ENCODE data around the gene CD247. TPM values are rescaled to one million over a fixed set of nuclear protein-coding genes. Genes with fewer than 3 reads are reported as not detected.

The CD247 gene
- total RNA-seq, 1 donor from 2014 or later = 1.3 TPM

- no peaks in the 10 kb centered on the region for H3K79me2 ChIP-seq (ENCODE audit: low read depth)
- H3K4me2 ChIP-seq = no peak overlapping the region
- no peak overlapping the region for H2AFZ ChIP-seq (replicated peaks)
- Mint-ChIP-seq H3K27ac (no peak overlapping the region), H3K4me3 (no peak overlapping the region), H3K27me3 (ENCODE audit: insufficient read depth, low read depth) (no peaks in the 10 kb centered on the region), H3K9me3 (no peaks in the 10 kb centered on the region), H3K4me1 (peaks cover 15% of the 10 kb centered on the region), H3K36me3 (peaks cover 1% of the 10 kb centered on the region)
- no peaks in the 10 kb centered on the region for H3K36me3 ChIP-seq
- H3K9ac ChIP-seq = no peak overlapping the region
- no peaks in the 10 kb centered on the region for H3K9me3 ChIP-seq (ENCODE audit: low read depth)
- TF ChIP-seq CTCF (IDR thresholded peaks at IDR 0.05) (no peak), EZH2phosphoT487 (IDR thresholded peaks at IDR 0.05) (no peak), EZH2 (IDR thresholded peaks at IDR 0.05) (no peak)
- peaks cover 11% of the 10 kb centered on the region for H3F3A ChIP-seq (ENCODE audit: low read depth)
- no peaks in the 10 kb centered on the region for H4K20me1 ChIP-seq (ENCODE audit: low read depth)
- DNase-seq (ENCODE audit: low spot score) = no peak
- no peak overlapping the region for H3K4me3 ChIP-seq
- no peaks in the 10 kb centered on the region for H3K27me3 ChIP-seq
- H3K27ac ChIP-seq = no peak overlapping the region
- no peaks in the 10 kb centered on the region for H3K4me1 ChIP-seq
These were observed 23.3 kb upstream of the CD247 start for GRCh38 chr1:167541610-167542009.

GRCh38 chr1:167541003-167541402 lies 22.7 kb upstream of the CD247 start:
- no peak overlapping the region for H3K27ac ChIP-seq
- no peaks in the 10 kb centered on the region for H3K79me2 ChIP-seq (ENCODE audit: low read depth)
- TF ChIP-seq EZH2 (IDR thresholded peaks at IDR 0.05) = no peak
- no peak for TF ChIP-seq EZH2phosphoT487 (IDR thresholded peaks at IDR 0.05)
- no peak for TF ChIP-seq CTCF (IDR thresholded peaks at IDR 0.05)
- Mint-ChIP-seq H3K27me3 (ENCODE audit: insufficient read depth, low read depth) (no peaks in the 10 kb centered on the region), H3K36me3 (peaks cover 1% of the 10 kb centered on the region), H3K9me3 (no peaks in the 10 kb centered on the region), H3K27ac (no peak overlapping the region), H3K4me1 (peaks cover 17% of the 10 kb centered on the region), H3K4me3 (no peak overlapping the region)
- H3K9ac ChIP-seq = no peak overlapping the region
- H3K4me3 ChIP-seq = no peak overlapping the region
- no peaks in the 10 kb centered on the region for H3K9me3 ChIP-seq (ENCODE audit: low read depth)
- no peak for DNase-seq (ENCODE audit: low spot score)
- H3K36me3 ChIP-seq = no peaks in the 10 kb centered on the region
- H2AFZ ChIP-seq (replicated peaks) = no peak overlapping the region
- peaks cover 11% of the 10 kb centered on the region for H3F3A ChIP-seq (ENCODE audit: low read depth)
- H3K4me1 ChIP-seq = no peaks in the 10 kb centered on the region
- no peak overlapping the region for H3K4me2 ChIP-seq
- H4K20me1 ChIP-seq (ENCODE audit: low read depth) = no peaks in the 10 kb centered on the region
- no peaks in the 10 kb centered on the region for H3K27me3 ChIP-seq

- H3K9ac ChIP-seq = no peak overlapping the region
- peaks cover 11% of the 10 kb centered on the region for H3F3A ChIP-seq (ENCODE audit: low read depth)
- Mint-ChIP-seq H3K9me3 (no peaks in the 10 kb centered on the region), H3K27ac (no peak overlapping the region), H3K4me3 (no peak overlapping the region), H3K36me3 (no peaks in the 10 kb centered on the region), H3K4me1 (peaks cover 22% of the 10 kb centered on the region), H3K27me3 (ENCODE audit: insufficient read depth, low read depth) (peaks cover 2% of the 10 kb centered on the region)
- H3K27ac ChIP-seq = no peak overlapping the region
- no peak overlapping the region for H3K4me2 ChIP-seq
- H3K4me1 ChIP-seq = peaks cover under 1% of the 10 kb centered on the region
- no peaks in the 10 kb centered on the region for H3K9me3 ChIP-seq (ENCODE audit: low read depth)
- H3K79me2 ChIP-seq (ENCODE audit: low read depth) = no peaks in the 10 kb centered on the region
- peak; percentile 23 for DNase-seq (ENCODE audit: low spot score)
- TF ChIP-seq CTCF (IDR thresholded peaks at IDR 0.05) = peak; percentile 36
- TF ChIP-seq EZH2phosphoT487 (IDR thresholded peaks at IDR 0.05) = no peak
- no peak overlapping the region for H2AFZ ChIP-seq (replicated peaks)
- H3K36me3 ChIP-seq = no peaks in the 10 kb centered on the region
- H4K20me1 ChIP-seq (ENCODE audit: low read depth) = no peaks in the 10 kb centered on the region
- H3K27me3 ChIP-seq = no peaks in the 10 kb centered on the region
- H3K4me3 ChIP-seq = no peak overlapping the region
These were observed 20.3 kb upstream of the CD247 start for GRCh38 chr1:167538657-167539056.
